ENCODE measurements around the gene ACTMAP. TPM values are rescaled to one million over a fixed set of nuclear protein-coding genes. Genes with fewer than 3 reads are reported as not detected.

The ACTMAP gene
- total and polyA plus RNA-seq, 9 of the 15 experiments (the other 6 are each of a cell fraction or from before 2014, with no cell fraction given): 1.7 to 16.6 (median 4.9) TPM

- TF ChIP-seq FOXP4 (CRISPR knock-in tag; IDR thresholded peaks at IDR 0.05; ENCODE audit: borderline replicate concordance) (no peak), HNRNPLL (IDR thresholded peaks at IDR 0.05; ENCODE audit: low read depth, low read length, poor library complexity, severe bottlenecking) (peak; percentile 64), RBFOX2 (IDR thresholded peaks at IDR 0.05; ENCODE audit: low read depth, low read length) (peak; percentile 87), SP1 (CRISPR knock-in tag; IDR thresholded peaks at IDR 0.05) (peak; percentile 99), ZBTB9 (CRISPR knock-in tag; IDR thresholded peaks at IDR 0.05) (no peak), ADNP (tag; IDR thresholded peaks at IDR 0.05) (no peak), RUNX1 (IDR thresholded peaks at IDR 0.05; ENCODE audit: low read depth) (no peak), RAD51 (IDR thresholded peaks at IDR 0.05; ENCODE audit: borderline replicate concordance, low read depth) (no peak), ZBTB12 (CRISPR knock-in tag; IDR thresholded peaks at IDR 0.05) (0 out of 2 replicates have a peak, but pooled peaks have one; percentile 21), PRPF4 (IDR thresholded peaks at IDR 0.05; ENCODE audit: insufficient read depth, low read depth, low read length, poor library complexity, severe bottlenecking) (no peak), LEF1 (IDR thresholded peaks at IDR 0.05) (0 out of 2 replicates have a peak, but pooled peaks have one; percentile 14), E2F5 (CRISPR knock-in tag; IDR thresholded peaks at IDR 0.05) (no peak), CREB1 (IDR thresholded peaks at IDR 0.05) (peak; percentile 79), CREB1 (CRISPR knock-in tag; IDR thresholded peaks at IDR 0.05) (peak; percentile 87), BCL6 (CRISPR knock-in tag; IDR thresholded peaks at IDR 0.05) (no peak), ETV5 (CRISPR knock-in tag; IDR thresholded peaks at IDR 0.05; ENCODE audit: low read depth) (peak; percentile 86), ILF3 (IDR thresholded peaks at IDR 0.05; ENCODE audit: borderline replicate concordance) (no peak), TAF1 (IDR thresholded peaks at IDR 0.05; ENCODE audit: control insufficient read depth, extremely low read depth, insufficient read depth, low read length, severe bottlenecking) (peak; percentile 40), CHD2 (IDR thresholded peaks at IDR 0.05; ENCODE audit: low read depth, low read length) (peak; percentile 89), SMC3 (conservative IDR thresholded peaks at IDR 0.05; ENCODE audit: insufficient read depth, low read depth, low read length) (no peak)
Measured at GRCh38 chr19:40777937-40778705, 27.8 kb upstream of the ACTMAP start, which contains the start of gene RAB4B (continued).

All from K562 (cell line).